ENCODE measurements around the gene OR2T27. TPM values are rescaled to one million over a fixed set of nuclear protein-coding genes. Genes with fewer than 3 reads are reported as not detected.

The OR2T27 gene
- total and polyA plus RNA-seq, 9 of the 15 experiments (the other 6 are each of a cell fraction or from before 2014, with no cell fraction given): not detected

DNA sequence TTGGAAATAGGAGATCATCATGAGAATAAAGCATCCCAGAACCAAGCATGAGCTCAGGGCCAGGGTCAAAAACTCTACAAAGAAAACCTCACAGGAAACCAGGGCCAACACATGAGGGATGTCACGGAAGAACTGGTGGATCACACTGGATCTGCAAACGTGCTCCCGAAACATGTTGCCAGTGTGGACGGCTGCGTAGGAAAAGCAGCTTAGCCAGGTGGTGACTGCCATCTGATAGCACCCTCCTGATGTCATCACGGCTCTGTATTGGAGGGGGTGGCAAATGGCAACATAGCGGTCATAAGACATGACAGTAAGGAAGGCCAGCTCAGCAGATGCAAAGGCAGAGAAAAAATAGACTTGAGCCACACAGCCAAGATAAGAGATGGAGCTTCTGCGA lies 26.3 kb upstream of the OR2T27 start:
- BruUV-seq (replicated peaks): no TSS peak
- Histone ChIP-seq H3K9me1 (ENCODE audit: control insufficient read depth, insufficient read depth, low read length) (no peaks in the 10 kb centered on the region), H4K20me1 (replicated peaks; ENCODE audit: control insufficient read depth, insufficient read depth, low read length) (no peaks in the 10 kb centered on the region), H3K9me3 (replicated peaks; ENCODE audit: control insufficient read depth, insufficient read depth, low read depth, low read length) (no peaks in the 10 kb centered on the region), H3K27me3 (ENCODE audit: control insufficient read depth in 2 of 2, insufficient read depth in 2 of 2, low read length in 2 of 2) (no peaks in the 10 kb centered on the region), H3K4me3 (no peak overlapping the region), H3K4me1 (replicated peaks in 1 of 2; ENCODE audit: control insufficient read depth in 2 of 2, insufficient read depth in 2 of 2, low read length in 2 of 2) (no peaks in the 10 kb centered on the region), H3K27ac (ENCODE audit: extremely low read depth, low read depth, low read length) (no peak overlapping the region), H3K9ac (ENCODE audit: insufficient read depth in 1 of 2, low read depth in 2 of 2, low read length in 2 of 2) (no peak overlapping the region), H2AFZ (ENCODE audit: low read depth, low read length) (no peak overlapping the region), H3K4me2 (ENCODE audit: insufficient read depth, low read length) (no peak overlapping the region), H3K36me3 (ENCODE audit: control insufficient read depth, insufficient read depth, low read length) (no peaks in the 10 kb centered on the region), H3K79me2 (ENCODE audit: control insufficient read depth, insufficient read depth, low read length) (no peaks in the 10 kb centered on the region)
- ATAC-seq (no peak), FAIRE-seq (no peak), DNase-seq (ENCODE audit: extremely low read depth in 1 of 4, low spot score in 3 of 4) (no peak)
- ChIA-PET POLR2A (interaction anchor here (0.6 kb wide), 1 partner anchor 101 kb away, joined by 4 read pairs; no protein-coding TSS in a partner anchor), CTCF (ENCODE audit: low intra/inter-chr PET ratio) (no interaction called here)
- intact Hi-C loops (cut with micrococcal nuclease) (loop anchor here (10.0 kb wide), 1 partner anchor 747 kb away; no protein-coding TSS in a partner anchor), in situ Hi-C loops (cut with MboI) (no loop called here)
- no peak for TF ChIP-seq NCOR1 (IDR thresholded peaks at IDR 0.05)
- no peak for TF ChIP-seq ZNF561 (CRISPR knock-in tag; conservative IDR thresholded peaks at IDR 0.05)
- no peak for TF ChIP-seq ZNF780A (CRISPR knock-in tag; IDR thresholded peaks at IDR 0.05)
- no peak for TF ChIP-seq CHD1 (IDR thresholded peaks at IDR 0.05; ENCODE audit: low read length)
- WGBS (ENCODE audit: insufficient coverage, low coverage, missing lambda C conversion rate): 0% methylated on average over 8 of the region's 8 CpGs

- H3K4me3 ChIP-seq: no peak overlapping the region
- POLR2A ChIA-PET: no interaction called here
- intact Hi-C loops (cut with micrococcal nuclease): no loop called here
- no TSS peak for BruUV-seq (replicated peaks)
- H3K9ac ChIP-seq (ENCODE audit: insufficient read depth in 1 of 2, low read depth in 2 of 2, low read length in 2 of 2): no peak overlapping the region
- H3K36me3 ChIP-seq (ENCODE audit: control insufficient read depth, insufficient read depth, low read length): no peaks in the 10 kb centered on the region
- ATAC-seq (no peak), DNase-seq (ENCODE audit: extremely low read depth in 1 of 4, low spot score in 3 of 4) (no peak), FAIRE-seq (no peak)
- H4K20me1 ChIP-seq (replicated peaks; ENCODE audit: control insufficient read depth, insufficient read depth, low read length): no peaks in the 10 kb centered on the region
- H3K27me3 ChIP-seq (ENCODE audit: control insufficient read depth in 2 of 2, insufficient read depth in 2 of 2, low read length in 2 of 2): no peaks in the 10 kb centered on the region
- WGBS (ENCODE audit: insufficient coverage, low coverage, missing lambda C conversion rate): 0% methylated on average over 1 of the region's 1 CpG
- CTCF ChIA-PET (ENCODE audit: low intra/inter-chr PET ratio): no interaction called here
- no peaks in the 10 kb centered on the region for H3K4me1 ChIP-seq (replicated peaks in 1 of 2; ENCODE audit: control insufficient read depth in 2 of 2, insufficient read depth in 2 of 2, low read length in 2 of 2)
- in situ Hi-C loops (cut with MboI): no loop called here
- H3K79me2 ChIP-seq (ENCODE audit: control insufficient read depth, insufficient read depth, low read length): no peaks in the 10 kb centered on the region
- H2AFZ ChIP-seq (ENCODE audit: low read depth, low read length): no peak overlapping the region
- no peaks in the 10 kb centered on the region for H3K9me3 ChIP-seq (replicated peaks; ENCODE audit: control insufficient read depth, insufficient read depth, low read depth, low read length)
- H3K9me1 ChIP-seq (ENCODE audit: control insufficient read depth, insufficient read depth, low read length): no peaks in the 10 kb centered on the region
- H3K4me2 ChIP-seq (ENCODE audit: insufficient read depth, low read length): no peak overlapping the region
- H3K27ac ChIP-seq (ENCODE audit: extremely low read depth, low read depth, low read length): no peak overlapping the region
- TF ChIP-seq MAFG (tag; conservative IDR thresholded peaks at IDR 0.05): no peak
- TF ChIP-seq ZNF280B (CRISPR knock-in tag; IDR thresholded peaks at IDR 0.05): no peak
- no peak for TF ChIP-seq ZNF561 (CRISPR knock-in tag; conservative IDR thresholded peaks at IDR 0.05)
- no peak for TF ChIP-seq STAT6 (CRISPR knock-in tag; IDR thresholded peaks at IDR 0.05)
- TF ChIP-seq ZKSCAN8 (CRISPR knock-in tag; IDR thresholded peaks at IDR 0.05): no peak
- TF ChIP-seq FOXP1 (CRISPR knock-in tag; IDR thresholded peaks at IDR 0.05): no peak
- TF ChIP-seq ZNF41 (CRISPR knock-in tag; conservative IDR thresholded peaks at IDR 0.05): no peak
- TF ChIP-seq, protein P1, sequence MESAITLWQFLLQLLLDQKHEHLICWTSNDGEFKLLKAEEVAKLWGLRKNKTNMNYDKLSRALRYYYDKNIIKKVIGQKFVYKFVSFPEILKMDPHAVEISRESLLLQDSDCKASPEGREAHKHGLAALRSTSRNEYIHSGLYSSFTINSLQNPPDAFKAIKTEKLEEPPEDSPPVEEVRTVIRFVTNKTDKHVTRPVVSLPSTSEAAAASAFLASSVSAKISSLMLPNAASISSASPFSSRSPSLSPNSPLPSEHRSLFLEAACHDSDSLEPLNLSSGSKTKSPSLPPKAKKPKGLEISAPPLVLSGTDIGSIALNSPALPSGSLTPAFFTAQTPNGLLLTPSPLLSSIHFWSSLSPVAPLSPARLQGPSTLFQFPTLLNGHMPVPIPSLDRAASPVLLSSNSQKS (CRISPR knock-in tag; IDR thresholded peaks at IDR 0.05): no peak
Observed at GRCh38 chr1:248670003-248670402, 14.7 kb upstream of the OR2T27 start.
